Chondrocyte (in vitro differentiated cells): Measurements from ENCODE around the gene PDK2. TPM values are rescaled to one million over a fixed set of nuclear protein-coding genes. Genes with fewer than 3 reads are reported as not detected.

Experiments used
- DNase-seq: peaks from one replicate; pipeline ENCODE4 v3.0.0; 2021; ENCODE audit warnings: mixed read lengths, low spot score
- H3K27ac Mint-ChIP-seq: one replicate; pipeline ENCODE4 v1.8.0; 2021; ENCODE audit warnings: mild to moderate bottlenecking, moderate library complexity, mixed read lengths; ENCODE audit not compliant: unreplicated experiment
- H3K27me3 Mint-ChIP-seq: 2 replicates; pipeline ENCODE4 v1.8.0; 2021; ENCODE audit warnings: low read depth, mixed read lengths
- H3K36me3 Mint-ChIP-seq: 2 replicates; pipeline ENCODE4 v1.8.0; 2021; ENCODE audit warnings: low read depth, mixed read lengths
- H3K4me1 Mint-ChIP-seq: 2 replicates; pipeline ENCODE4 v1.8.0; 2021; ENCODE audit warnings: low read depth, mild to moderate bottlenecking, mixed read lengths
- H3K4me3 Mint-ChIP-seq: one replicate; pipeline ENCODE4 v1.8.0; 2021; ENCODE audit warnings: mild to moderate bottlenecking, moderate library complexity, mixed read lengths; ENCODE audit not compliant: unreplicated experiment
- H3K9me3 Mint-ChIP-seq: 2 replicates; pipeline ENCODE4 v1.8.0; 2021; ENCODE audit warnings: low read depth, mixed read lengths
- total RNA-seq: library from RNA; stranded (reverse); gene quantifications from 3 replicates; pipeline ENCODE4 v1.2.1, GENCODE V29; 2021
- TF ChIP-seq, protein P1 (sequence below): fragments of 200-600 bp; sonication (generic); IDR thresholded peaks from 2 replicates; pipeline ENCODE4 v1.5.0; 2021; ENCODE audit warnings: antibody characterized with exemption, mild to moderate bottlenecking, moderate library complexity

Gene PDK2
- total RNA-seq, 1 donor from 2014 or later, result 31.1 TPM

DNA sequence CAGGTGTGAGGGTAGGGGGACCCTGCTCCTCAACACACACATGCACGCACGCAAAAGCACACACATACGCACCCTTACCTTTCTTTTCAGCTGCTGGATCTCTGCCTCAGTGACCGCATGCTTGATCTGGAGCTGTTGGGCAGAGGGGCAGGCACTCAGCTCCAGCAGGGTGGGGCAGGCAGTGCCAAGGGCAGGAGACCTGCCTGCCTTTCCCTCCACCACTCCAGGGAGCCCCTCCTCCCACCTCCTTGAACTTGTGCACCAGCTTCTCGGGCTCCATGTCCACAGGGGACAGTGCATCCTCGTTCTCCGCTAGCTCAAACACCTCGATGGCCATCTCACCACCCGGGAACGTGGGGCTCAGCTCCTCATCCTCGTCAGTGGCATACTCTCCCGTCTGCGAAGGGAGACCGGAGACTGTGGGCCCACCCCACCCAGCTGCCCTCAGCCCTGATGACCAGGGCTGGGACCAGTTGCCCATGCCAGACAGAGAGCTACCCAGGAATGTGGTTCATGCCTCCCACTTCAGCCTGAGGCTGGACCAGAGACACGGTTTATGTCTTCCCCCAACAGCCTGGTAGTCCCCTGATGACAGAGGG lies 44.1 kb downstream of the PDK2 start:
- peaks cover 64% of the 10 kb centered on the region for H3K36me3 Mint-ChIP-seq
- H3K4me3 Mint-ChIP-seq, result no peak overlapping the region
- TF ChIP-seq, protein P1, sequence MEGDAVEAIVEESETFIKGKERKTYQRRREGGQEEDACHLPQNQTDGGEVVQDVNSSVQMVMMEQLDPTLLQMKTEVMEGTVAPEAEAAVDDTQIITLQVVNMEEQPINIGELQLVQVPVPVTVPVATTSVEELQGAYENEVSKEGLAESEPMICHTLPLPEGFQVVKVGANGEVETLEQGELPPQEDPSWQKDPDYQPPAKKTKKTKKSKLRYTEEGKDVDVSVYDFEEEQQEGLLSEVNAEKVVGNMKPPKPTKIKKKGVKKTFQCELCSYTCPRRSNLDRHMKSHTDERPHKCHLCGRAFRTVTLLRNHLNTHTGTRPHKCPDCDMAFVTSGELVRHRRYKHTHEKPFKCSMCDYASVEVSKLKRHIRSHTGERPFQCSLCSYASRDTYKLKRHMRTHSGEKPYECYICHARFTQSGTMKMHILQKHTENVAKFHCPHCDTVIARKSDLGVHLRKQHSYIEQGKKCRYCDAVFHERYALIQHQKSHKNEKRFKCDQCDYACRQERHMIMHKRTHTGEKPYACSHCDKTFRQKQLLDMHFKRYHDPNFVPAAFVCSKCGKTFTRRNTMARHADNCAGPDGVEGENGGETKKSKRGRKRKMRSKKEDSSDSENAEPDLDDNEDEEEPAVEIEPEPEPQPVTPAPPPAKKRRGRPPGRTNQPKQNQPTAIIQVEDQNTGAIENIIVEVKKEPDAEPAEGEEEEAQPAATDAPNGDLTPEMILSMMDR, result no peak
- no peaks in the 10 kb centered on the region for H3K27me3 Mint-ChIP-seq
- DNase-seq, result no peak
- H3K27ac Mint-ChIP-seq, result no peak overlapping the region
- peaks cover 21% of the 10 kb centered on the region for H3K4me1 Mint-ChIP-seq
- H3K9me3 Mint-ChIP-seq, result no peaks in the 10 kb centered on the region

DNA sequence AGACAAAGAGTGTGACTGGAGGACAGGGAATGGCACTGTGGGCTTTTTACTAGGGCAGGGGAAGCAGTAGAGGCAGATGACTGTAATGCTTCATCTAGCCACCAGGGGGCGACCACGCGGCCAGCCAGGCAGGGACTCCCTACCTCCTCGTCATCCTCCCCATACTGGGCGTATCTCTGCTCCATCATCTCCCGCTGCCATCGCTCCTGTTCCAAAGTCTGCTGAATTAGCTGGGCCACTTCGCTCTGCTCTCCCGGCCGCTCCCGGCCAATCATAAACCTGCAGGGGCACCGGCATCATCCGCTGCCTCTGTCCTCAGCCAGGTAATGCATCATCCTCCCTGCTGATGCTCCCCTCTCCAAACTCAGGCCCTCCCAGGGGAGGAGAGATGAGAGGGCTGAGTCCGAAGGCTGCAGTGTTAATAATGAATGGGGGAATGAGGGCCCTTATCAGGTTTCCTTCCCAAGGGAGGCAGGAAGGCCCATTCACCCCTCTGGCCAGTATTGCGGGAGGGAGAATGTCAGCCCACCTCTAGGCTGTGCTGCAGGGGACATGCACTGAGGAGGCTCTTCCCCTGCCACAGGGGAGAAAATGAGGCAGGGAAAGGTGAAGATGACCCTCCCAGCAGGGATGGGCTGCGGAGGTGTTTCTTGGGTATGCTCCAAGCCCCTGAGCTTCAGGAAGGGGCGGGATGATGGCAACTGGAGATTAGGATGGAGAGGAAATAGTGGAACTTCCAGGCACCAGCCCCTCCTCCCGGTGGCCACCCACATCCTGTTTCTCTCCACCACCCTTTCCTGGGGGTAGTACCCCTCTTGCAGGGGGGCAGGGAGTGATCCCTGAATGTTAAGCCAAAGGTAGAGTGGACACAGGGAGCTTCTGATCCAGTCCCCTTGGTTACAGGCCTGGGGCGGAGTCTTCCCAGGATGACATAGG lies 45.1 kb downstream of the PDK2 start:
- no peak overlapping the region for H3K4me3 Mint-ChIP-seq
- no peaks in the 10 kb centered on the region for H3K27me3 Mint-ChIP-seq
- no peaks in the 10 kb centered on the region for H3K9me3 Mint-ChIP-seq
- H3K4me1 Mint-ChIP-seq, result peaks cover 16% of the 10 kb centered on the region
- peak overlapping the region; percentile 49 for H3K27ac Mint-ChIP-seq
- DNase-seq, result no peak
- H3K36me3 Mint-ChIP-seq, result peaks cover 68% of the 10 kb centered on the region
- TF ChIP-seq, protein P1, result peak; percentile 93

DNA sequence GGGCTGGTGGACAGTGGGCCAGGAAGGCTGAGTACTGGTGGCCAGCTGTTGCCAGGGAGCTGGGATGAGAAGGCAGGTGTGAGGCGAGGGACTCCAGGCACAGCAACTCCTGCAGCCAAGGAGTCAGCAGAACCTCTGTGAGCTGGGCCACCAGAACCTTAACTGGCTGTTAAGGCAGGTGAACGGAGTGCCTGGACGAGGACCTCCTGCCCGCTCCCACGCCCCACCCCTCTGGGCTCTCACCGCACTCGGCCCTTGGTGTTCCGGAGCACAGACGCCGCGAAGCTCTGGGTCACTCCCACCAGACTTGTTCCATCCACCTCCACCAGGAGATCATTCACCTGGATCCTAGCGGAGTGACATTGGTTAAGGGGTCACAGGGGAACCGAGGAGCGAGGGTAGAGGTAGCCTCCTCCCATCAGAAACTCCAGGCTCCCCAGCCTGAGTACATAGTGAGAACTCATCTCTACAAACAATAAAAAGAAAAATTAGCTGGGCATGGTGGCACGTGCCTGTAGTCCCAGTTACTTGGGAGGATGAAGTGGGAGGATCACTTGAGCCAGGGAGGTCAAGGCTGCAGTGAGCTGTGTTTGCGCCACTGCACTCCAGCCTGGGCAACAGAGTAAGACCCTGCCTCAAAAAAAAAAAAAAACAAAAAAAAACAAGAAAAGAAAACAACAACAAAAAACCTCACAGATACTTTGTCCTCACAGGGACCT lies 46.0 kb downstream of the PDK2 start:
- Mint-ChIP-seq H3K4me1 (peaks cover 21% of the 10 kb centered on the region), H3K4me3 (no peak overlapping the region), H3K27me3 (no peaks in the 10 kb centered on the region), H3K36me3 (peaks cover 62% of the 10 kb centered on the region), H3K9me3 (no peaks in the 10 kb centered on the region), H3K27ac (no peak overlapping the region)
- no peak for DNase-seq
- TF ChIP-seq, protein P1, result no peak

DNA sequence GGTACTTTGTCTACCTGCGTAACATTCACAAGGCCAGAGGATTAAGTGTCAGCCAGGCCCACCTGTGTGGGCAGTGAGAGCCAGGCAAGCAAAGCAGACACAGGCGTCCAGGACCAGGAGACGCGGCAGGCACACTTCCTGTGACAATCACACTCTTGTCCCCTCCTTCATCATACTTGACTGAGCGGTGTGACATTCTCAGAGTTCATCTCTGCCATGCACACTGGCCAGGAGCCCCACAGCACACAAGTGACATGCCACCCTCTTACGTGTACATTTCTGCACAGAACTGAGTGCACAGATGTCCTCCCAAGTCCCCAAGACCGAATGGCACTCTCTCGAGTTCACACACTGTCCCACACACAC lies 46.6 kb downstream of the PDK2 start:
- H3K27ac Mint-ChIP-seq, result no peak overlapping the region

More for the DNA sequence above, 46.6 kb downstream of the PDK2 start:
- TF ChIP-seq, protein P1, result no peak
- Mint-ChIP-seq H3K4me1 (peaks cover 27% of the 10 kb centered on the region), H3K4me3 (no peak overlapping the region), H3K27me3 (no peaks in the 10 kb centered on the region), H3K9me3 (no peaks in the 10 kb centered on the region), H3K36me3 (peaks cover 58% of the 10 kb centered on the region)
- no peak for DNase-seq
